DMS 273 (cell line): ENCODE results near the gene RREB1.
A peak's percentile ranks its signal among the peaks of the same experiment; 100 is the strongest.

ENCODE experiments used
- DNase-seq: peaks from one replicate; lab custom pipeline; 2025; ENCODE audit not compliant: unreplicated experiment; lab: John Stamatoyannopoulos, UW

The RREB1 gene, protein sequence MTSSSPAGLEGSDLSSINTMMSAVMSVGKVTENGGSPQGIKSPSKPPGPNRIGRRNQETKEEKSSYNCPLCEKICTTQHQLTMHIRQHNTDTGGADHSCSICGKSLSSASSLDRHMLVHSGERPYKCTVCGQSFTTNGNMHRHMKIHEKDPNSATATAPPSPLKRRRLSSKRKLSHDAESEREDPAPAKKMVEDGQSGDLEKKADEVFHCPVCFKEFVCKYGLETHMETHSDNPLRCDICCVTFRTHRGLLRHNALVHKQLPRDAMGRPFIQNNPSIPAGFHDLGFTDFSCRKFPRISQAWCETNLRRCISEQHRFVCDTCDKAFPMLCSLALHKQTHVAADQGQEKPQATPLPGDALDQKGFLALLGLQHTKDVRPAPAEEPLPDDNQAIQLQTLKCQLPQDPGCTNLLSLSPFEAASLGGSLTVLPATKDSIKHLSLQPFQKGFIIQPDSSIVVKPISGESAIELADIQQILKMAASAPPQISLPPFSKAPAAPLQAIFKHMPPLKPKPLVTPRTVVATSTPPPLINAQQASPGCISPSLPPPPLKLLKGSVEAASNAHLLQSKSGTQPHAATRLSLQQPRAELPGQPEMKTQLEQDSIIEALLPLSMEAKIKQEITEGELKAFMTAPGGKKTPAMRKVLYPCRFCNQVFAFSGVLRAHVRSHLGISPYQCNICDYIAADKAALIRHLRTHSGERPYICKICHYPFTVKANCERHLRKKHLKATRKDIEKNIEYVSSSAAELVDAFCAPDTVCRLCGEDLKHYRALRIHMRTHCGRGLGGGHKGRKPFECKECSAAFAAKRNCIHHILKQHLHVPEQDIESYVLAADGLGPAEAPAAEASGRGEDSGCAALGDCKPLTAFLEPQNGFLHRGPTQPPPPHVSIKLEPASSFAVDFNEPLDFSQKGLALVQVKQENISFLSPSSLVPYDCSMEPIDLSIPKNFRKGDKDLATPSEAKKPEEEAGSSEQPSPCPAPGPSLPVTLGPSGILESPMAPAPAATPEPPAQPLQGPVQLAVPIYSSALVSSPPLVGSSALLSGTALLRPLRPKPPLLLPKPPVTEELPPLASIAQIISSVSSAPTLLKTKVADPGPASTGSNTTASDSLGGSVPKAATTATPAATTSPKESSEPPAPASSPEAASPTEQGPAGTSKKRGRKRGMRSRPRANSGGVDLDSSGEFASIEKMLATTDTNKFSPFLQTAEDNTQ (N-terminal part only)

DNA sequence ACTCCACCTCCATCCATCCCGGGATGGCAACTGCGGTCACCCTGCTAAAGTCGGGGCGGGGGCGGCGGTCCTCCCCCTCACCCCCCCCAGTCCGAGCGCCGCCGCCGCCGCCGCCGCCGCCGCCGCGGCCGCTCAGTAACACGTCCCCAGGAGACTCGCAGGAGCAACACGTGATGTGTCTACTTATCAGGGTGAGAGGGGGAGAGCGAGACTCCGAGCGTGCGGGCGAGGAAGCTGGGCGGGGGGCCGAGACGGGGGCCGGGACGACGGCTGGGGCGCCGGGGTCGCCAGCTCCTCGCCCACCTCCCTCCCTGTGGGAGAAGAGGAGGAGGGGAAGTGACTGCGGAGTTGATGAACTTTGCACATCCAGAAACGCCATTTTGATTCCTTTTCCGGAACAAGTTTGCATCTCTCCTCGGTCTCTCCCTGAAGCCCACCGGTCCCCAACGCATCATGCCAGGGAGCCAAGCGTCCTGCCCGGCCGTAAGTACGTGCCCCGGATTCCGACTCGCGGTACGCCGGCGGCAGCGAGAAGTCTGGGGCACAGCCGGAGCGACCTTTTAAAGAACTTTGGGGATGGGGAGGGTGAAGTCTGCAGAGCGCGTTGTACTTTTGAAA lies at the start of gene RREB1:
TSS of gene RREB1 (plus strand) at position 384 of the 618 bp plus-strand sequence. CDS start 73,951 bp downstream, outside the sequence.
- DNase-seq: peak; percentile 79

DNA sequence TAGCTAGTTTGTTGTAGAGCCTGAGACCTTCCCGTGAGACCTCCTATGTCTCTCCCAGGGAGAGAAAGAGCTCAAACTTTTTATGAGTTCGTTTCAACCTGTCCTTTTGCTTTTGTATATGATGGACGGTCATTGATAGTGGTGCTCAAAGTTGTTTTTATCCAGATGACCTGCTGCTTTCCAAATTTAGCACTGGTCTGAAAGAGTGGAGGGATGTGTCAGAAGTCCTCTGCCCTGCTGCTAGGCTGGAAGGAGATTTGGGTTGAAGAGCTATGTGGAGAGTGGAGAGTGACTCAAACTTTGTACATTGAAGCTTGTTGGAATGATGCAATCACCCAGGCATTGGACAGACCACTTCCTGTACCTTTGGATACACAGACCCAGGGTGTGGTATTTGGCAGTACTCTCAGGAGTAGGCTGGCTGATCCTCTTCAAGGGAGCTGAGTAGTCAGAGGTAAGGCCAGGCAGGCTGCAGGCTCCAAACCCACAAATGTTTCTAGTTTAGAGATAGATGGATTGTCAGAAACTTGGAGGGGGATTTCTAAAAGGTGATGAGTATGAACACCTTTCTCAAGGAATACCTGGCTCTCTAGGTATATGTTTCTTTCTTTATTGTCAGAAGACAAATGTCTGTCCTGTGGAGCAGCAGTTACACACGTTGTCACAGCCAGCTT lies 49.4 kb upstream of the RREB1 start:
- DNase-seq: no peak

DNA sequence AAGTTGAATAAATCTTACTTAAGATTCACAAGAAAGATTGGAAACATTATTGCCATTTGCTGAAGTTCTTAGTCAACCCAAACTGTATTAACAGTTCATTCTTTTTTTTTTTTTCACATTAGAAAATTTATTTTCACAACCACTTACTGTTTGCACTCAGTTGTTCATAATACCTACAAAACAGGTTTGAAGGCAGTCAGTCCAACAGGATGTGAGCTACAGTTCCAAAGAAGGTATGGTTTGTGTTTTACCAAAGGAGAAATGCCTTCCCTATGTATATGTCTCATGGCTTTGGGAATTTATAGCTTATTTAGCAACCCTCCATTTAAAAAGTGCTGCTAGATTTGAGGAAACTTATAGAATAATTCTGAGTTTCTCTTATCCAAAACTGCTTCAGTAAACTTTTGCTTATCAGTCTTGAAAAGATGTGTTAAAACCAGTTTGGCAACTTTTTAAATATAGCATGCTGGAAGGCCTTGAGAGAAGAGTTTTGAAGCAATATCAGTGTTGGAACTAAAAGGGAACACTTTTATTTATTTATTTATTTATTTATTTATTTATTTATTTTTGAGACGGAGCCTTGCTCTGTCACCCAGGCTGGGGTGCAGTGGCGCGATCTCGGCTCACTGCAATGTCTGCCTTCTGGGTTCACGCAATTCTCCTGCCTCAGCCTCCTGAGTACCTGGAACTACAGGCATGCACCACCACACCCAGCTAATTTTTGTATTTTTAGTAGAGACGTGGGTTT lies 46.8 kb upstream of the RREB1 start:
- DNase-seq: no peak

DNA sequence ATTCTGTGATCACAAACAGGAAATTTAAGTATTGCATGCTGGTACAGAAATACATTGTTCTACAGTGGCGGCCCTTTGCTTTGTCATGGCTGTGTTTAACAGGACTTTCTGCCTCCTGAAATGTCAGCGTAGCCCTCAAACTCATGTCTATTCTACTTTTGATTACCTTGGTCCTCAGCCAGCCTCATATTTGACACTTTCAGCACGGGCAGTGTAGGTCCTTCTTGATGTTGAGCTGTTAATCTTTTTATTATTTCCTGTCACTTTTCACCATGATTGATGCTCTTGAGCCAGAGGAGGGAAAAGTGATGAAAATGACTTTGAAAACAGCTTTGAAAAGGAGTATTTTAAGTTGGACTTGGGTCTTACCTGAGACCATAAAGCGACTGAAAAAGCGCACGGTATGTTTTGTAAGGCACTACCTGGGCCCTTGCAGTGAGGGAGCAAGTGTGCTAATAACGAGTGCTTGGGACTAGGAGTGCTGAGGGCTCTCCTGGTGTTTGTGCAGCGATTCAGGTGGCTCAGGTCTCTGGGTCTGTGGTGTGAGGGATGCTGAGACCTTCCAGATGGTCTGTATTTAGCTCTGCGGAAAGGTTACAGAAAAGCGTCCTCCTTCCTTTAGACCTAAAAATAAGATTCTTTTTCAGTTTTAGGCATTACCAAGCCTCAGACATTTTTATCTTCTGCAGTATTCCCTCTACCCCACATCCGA lies 45.2 kb upstream of the RREB1 start:
- no peak for DNase-seq

DNA sequence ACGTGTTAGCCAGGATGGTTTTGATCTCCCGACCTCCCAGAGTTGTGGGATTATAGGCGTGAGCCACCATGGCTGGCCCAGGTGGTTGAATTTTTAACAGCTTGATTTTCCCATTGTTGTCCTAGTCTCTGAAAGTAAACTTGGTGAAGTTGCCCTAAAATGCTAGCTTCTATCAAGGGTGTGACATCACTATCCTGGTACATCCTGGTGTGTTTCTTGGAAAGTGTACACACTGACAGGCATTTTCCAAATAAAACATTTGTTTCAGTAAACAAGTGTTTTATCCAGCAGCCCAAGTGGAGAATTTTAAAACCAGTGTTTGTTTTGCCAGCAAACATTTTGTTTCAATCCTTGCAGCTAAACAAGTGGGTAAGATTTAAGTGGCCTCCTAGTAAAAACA lies 40.5 kb upstream of the RREB1 start:
- no peak for DNase-seq

DNA sequence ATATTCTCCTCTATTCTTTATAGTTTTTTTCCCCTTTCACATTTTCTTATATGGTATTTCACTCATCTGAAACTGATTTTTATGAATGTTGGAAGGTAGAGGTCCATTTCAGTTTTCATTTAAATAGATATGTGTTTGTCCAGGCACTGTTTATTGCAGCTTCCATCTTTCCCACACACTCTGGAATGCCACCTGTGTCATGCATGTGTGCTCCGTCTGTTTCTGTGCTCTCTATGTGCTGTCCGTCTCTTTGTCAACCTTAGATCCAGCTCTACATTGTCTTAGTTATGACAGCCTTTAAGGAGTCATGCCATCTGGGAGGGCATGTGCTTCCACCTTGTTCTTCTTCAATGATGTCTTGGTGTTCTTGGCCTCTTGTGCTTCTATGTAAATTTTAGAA lies 36.4 kb upstream of the RREB1 start:
- no peak for DNase-seq

DNA sequence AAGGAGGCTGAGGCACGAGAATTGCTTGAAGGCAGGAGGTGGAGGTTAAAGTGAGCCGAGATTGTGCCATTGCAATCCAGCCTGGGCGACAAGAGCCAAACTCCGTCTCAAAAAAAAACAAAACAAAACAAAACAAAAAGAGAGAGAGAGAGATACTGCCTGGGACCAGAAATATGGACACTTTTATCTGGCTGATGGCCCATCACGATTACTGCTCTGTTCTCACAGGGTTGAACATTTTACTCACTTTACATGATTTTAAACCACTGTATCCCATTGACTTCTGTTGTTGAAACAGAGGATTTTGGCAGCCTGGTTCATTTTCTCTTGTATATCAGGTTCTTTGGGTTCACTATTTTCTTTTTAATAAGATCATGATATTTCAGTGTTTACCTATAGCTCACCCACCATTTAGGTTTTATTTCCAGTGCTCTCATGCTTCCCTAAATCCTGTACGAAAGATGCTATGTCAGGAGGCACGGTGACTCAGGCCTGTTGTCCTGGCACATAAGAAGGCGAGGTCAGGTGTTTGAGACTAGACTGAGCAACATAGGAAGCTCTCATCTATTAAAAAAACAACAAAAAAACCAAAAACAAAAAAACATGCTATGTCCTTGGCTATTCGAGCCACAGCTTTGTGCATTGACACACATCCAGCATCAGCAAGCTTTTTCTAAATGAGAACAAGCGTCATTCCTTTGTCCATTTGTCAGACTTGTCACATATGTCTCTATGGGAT lies 34.5 kb upstream of the RREB1 start:
- no peak for DNase-seq

DNA sequence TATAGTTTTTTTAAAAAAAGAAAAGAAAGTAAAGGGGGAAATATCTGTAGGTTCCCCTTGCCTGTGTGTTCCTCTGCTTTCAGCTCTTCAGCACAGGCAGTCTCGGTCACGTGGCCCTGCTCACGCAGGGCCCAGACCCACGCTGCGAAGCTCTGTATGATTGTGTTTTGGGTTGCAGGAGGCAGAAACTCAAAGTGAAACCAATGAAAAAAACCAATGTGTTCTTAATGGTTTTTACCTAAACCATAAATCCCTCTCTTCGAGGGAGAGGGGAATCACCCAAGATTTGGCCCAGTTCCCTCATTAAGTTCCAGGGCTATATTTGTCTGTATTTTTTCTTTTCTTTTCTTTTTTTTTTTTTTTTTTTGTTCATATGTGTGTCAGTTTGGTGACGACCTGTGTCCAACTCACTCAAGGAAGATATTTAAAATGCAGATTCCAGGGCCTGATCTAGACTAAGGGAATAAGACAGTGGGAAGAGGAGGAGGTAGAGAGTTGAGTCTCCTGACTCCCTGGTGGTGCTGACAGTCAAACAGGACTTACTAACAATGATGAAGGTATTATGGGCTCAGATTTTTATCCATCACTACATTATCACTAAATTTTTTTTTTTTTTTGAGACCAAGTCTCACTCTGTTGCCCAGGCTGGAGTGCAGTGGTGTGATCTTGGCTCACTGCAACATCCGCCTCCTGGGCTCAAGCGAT lies 33.8 kb upstream of the RREB1 start:
- no peak for DNase-seq

DNA sequence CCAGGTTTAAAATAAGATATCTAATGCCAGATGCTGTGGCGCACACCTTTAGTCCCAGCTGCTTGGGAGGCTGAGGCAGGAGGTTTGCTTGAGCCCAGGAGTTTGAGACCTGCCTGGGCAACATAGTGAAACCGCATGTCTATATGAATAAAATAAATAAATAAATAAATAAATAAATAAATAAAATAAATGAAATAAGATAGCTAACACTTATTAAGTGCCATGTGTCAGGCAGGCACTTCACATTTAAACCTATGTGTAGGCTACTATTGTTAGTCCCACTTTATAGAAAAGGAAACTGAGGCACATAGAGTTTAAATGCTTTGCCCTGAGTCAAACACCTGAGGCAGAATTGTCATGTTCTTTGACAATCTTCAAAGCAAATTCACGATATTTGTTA lies 32.9 kb upstream of the RREB1 start:
- no peak for DNase-seq

DNA sequence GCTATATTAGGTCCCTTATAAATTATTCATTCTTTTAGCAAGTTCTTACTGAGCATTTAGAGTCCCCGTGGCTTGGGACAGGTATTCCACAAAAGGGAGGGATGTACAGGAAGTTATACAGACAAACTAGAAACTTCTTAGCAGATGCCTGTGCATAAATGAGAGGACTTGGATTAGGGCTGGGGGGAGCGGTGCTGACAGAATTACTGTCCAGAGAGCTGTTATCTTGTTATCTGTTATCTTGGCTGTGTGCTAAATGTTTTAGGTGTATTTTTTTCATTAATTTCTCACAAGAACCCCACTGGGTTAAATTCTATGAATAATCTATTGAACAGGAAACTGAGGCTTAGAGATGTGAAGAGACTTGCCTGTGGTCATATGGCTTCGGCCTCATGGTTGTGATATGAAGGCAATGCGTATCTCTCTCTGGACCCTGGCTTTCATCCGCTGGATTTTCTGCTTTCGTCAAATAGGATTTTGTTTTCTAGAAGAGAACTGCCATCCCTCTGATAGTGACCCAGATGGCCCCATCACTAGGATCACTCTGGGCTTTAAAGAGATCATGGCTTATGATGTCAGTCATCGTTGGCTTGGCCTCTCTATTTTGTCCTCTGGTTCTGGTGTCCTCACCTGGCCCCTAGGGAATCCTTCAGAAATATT lies 32.3 kb upstream of the RREB1 start:
- DNase-seq: no peak

DNA sequence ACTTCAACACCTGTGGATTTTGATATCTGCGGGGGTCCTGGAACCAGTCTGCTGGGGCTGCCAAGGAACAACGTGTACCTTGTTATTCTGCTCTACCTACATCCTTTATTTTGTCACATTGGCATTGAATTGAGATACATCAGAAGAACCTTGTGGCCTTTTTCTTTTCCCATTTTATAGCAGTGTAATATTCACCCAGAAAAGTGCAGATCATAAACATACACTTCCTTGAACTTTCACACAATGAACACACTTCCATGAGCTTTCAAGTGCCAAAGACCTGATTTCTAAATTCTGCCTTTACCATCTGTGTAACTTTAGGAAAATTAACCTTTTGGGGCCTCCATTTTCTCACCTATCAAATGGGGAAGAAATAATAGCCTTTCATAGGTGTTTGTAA lies 29.9 kb upstream of the RREB1 start:
- DNase-seq: no peak

DNA sequence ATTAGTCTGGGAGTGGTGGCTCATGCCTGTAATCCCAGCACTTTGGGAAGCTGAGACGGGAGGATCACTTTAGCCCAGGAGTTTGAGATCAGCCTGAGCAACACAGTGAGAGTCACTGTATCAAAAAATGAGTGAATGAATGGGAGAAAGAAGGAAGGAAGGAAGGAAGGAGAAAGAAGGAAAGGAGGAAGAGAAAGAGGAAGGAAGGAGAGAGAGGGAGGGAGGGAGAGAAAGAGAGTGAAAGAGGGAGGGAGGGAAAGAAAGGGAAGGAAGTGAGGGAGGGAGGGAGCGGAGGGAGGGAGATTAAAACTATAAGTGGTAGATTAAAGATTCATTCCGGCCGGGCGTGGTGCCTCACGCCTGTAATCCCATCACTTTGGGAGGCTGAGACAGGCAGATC lies 28.9 kb upstream of the RREB1 start:
- DNase-seq: no peak

DNA sequence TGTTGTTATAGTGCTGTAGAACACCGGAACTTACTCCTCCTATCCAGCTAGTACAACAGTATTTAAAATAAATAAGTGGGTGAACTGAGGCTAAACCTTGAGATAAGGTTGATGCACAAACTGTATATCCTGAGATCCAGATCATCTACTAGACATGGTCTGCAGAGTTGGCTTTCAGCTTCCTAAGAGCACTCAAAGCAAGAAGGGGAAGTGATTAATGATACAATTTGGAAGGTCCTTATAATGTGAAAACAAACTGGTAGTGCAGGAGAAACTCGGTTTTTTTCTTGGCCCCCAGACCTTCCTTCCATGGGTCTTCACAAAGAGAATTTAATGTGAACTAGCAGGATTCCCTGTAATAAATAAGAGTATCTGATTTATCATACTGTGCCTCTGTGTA lies 27.4 kb upstream of the RREB1 start:
- DNase-seq: no peak

DNA sequence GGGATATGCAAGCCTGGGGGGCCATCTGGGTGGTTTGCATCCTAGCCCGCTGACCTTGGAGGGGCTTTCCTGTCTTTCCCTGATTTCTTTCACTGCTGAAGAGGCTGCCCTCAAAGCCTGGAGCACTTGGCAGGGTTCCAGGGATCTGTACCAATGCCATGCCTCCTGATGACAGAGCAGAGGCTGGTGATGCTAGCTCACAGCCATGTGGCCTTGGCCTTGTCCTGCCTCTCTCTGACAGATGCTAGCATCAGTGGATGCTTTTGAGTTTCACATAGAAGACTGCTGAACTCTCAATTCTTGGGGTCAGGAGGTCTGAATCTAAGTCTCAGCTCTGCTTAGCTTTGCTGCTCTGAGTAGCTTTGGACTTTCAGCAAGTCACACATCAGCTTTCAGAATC lies 21.9 kb upstream of the RREB1 start:
- peak; percentile 64 for DNase-seq

DNA sequence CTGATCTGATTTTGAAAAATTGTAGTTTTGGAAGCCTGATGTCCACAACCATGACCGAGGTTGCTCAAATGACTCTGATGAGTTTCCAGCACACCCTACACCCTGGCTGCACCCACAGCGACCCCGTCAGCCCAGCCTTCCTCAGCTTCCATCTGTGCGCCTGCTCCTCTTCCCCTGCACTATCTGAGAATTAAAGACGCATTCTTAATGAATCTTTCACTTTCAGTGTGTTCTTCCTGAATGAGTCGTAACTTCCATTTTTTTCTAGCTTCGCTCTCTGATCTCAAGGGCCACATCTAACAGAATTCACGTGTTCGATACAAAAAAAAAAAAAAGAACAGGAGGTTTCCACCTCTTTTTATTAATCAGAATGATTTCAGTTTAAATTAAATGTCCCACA lies 21.3 kb upstream of the RREB1 start:
- DNase-seq: no peak

DNA sequence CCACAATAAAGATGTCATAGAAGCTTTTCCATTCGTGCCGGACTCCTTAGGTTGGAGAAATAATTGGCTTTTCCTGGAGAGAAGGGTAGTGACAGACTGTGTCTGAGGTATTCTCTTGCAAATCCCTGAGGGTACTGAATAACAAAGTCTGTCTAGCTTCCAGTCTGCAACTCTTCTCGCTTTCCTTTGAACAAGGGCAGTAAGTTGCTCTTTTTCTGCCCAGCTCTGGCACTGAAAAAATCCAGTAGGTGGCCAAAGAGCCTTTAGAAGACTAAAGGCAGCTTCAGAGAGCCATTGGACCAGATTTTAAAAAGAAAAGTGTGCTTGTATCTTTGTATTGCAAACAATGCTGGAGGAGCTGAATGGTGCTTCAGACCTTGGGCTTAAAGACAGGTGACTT lies 20.7 kb upstream of the RREB1 start:
- DNase-seq: peak; percentile 28

DNA sequence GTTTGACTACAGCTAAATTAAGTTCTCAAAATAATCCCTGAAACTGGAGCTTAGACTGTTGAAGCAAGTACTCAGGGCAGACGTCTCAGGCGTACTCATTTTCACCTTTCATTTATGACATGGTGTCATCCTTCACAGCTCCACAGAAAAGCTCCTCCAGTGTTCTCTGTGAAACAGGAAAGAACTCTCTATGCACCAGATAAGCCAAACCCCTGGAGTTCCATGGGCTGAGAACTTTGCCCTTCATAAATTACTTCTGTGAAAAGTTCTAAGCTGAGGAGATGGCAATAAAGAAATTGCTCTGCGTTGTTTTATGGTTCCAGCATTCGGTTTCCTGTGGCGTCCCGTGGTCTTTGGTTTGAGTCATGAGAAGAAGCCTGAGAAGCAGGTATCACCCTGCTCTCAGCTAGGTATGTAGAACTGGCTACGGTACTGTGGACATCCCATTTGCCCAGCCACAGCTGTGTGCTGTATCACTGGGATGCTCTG lies 20.2 kb upstream of the RREB1 start:
- no peak for DNase-seq
